Activated naive CD8-positive, alpha-beta T cell (primary cell): ENCODE results near the gene DOP1A.
A peak's percentile ranks its signal among the peaks of the same experiment; 100 is the strongest.

Experiments
- H3K27ac Mint-ChIP-seq: one replicate; pipeline ENCODE4 v1.8.0; 2021; ENCODE audit warnings: mixed read lengths
- H3K27me3 Mint-ChIP-seq: one replicate; pipeline ENCODE4 v1.8.0; 2021; ENCODE audit warnings: mixed read lengths
- H3K36me3 Mint-ChIP-seq: one replicate; pipeline ENCODE4 v1.8.0; 2021; ENCODE audit warnings: mixed read lengths
- H3K4me1 Mint-ChIP-seq: one replicate; pipeline ENCODE4 v1.8.0; 2021; ENCODE audit warnings: low read depth, mixed read lengths
- H3K4me3 Mint-ChIP-seq: one replicate; pipeline ENCODE4 v1.8.0; 2021; ENCODE audit warnings: mild to moderate bottlenecking, mixed read lengths
- H3K9me3 Mint-ChIP-seq: one replicate; pipeline ENCODE4 v1.8.0; 2021; ENCODE audit warnings: low read depth, mixed read lengths

DOP1A gene

GRCh38 chr6:83152913-83153312, 85.4 kb downstream of the DOP1A start:
- Mint-ChIP-seq H3K36me3 (peaks cover 9% of the 10 kb centered on the region), H3K27ac (no peak overlapping the region), H3K4me1 (no peaks in the 10 kb centered on the region), H3K27me3 (no peaks in the 10 kb centered on the region), H3K9me3 (no peaks in the 10 kb centered on the region), H3K4me3 (no peak overlapping the region)

- H3K27me3 Mint-ChIP-seq: no peaks in the 10 kb centered on the region
Measured at GRCh38 chr6:83153883-83154521, 86.5 kb downstream of the DOP1A start.

GRCh38 chr6:83155794-83156193, 88.3 kb downstream of the DOP1A start:
- no peak overlapping the region for H3K27ac Mint-ChIP-seq

More at GRCh38 chr6:83153883-83154521, 86.5 kb downstream of the DOP1A start:
- Mint-ChIP-seq H3K27ac (no peak overlapping the region), H3K9me3 (no peaks in the 10 kb centered on the region), H3K4me1 (no peaks in the 10 kb centered on the region), H3K4me3 (no peak overlapping the region), H3K36me3 (peaks cover 9% of the 10 kb centered on the region)

GRCh38 chr6:83160167-83160566, 92.7 kb downstream of the DOP1A start:
- Mint-ChIP-seq H3K27ac (no peak overlapping the region), H3K9me3 (no peaks in the 10 kb centered on the region), H3K27me3 (no peaks in the 10 kb centered on the region), H3K36me3 (peaks cover 21% of the 10 kb centered on the region), H3K4me3 (no peak overlapping the region), H3K4me1 (no peaks in the 10 kb centered on the region)

More at GRCh38 chr6:83155794-83156193, 88.3 kb downstream of the DOP1A start:
- Mint-ChIP-seq H3K4me1 (no peaks in the 10 kb centered on the region), H3K36me3 (peaks cover 14% of the 10 kb centered on the region), H3K9me3 (no peaks in the 10 kb centered on the region), H3K4me3 (no peak overlapping the region), H3K27me3 (no peaks in the 10 kb centered on the region)

GRCh38 chr6:83167726-83168278, 100.3 kb downstream of the DOP1A start:
- Mint-ChIP-seq H3K27me3 (no peaks in the 10 kb centered on the region), H3K9me3 (no peaks in the 10 kb centered on the region), H3K4me3 (no peak overlapping the region), H3K27ac (no peak overlapping the region), H3K4me1 (no peaks in the 10 kb centered on the region), H3K36me3 (peaks cover 9% of the 10 kb centered on the region)

- H3K4me3 Mint-ChIP-seq: no peak overlapping the region
- H3K36me3 Mint-ChIP-seq: peaks cover 9% of the 10 kb centered on the region
- no peaks in the 10 kb centered on the region for H3K27me3 Mint-ChIP-seq
- no peak overlapping the region for H3K27ac Mint-ChIP-seq
- H3K4me1 Mint-ChIP-seq: no peaks in the 10 kb centered on the region
- no peaks in the 10 kb centered on the region for H3K9me3 Mint-ChIP-seq
Measured at GRCh38 chr6:83168556-83168955, 101.1 kb downstream of the DOP1A start.

- no peak overlapping the region for H3K4me3 Mint-ChIP-seq
- no peaks in the 10 kb centered on the region for H3K9me3 Mint-ChIP-seq
- H3K36me3 Mint-ChIP-seq: peaks cover 10% of the 10 kb centered on the region
- no peaks in the 10 kb centered on the region for H3K27me3 Mint-ChIP-seq
- no peak overlapping the region for H3K27ac Mint-ChIP-seq
- no peaks in the 10 kb centered on the region for H3K4me1 Mint-ChIP-seq
Measured at GRCh38 chr6:83169106-83169505, 101.6 kb downstream of the DOP1A start.

- Mint-ChIP-seq H3K36me3 (peaks cover 11% of the 10 kb centered on the region), H3K4me3 (no peak overlapping the region), H3K4me1 (no peaks in the 10 kb centered on the region), H3K9me3 (no peaks in the 10 kb centered on the region), H3K27ac (no peak overlapping the region), H3K27me3 (no peaks in the 10 kb centered on the region)
Measured at GRCh38 chr6:83169511-83169910, 102.0 kb downstream of the DOP1A start.

- no peak overlapping the region for H3K4me3 Mint-ChIP-seq
- peaks cover 11% of the 10 kb centered on the region for H3K36me3 Mint-ChIP-seq
- H3K27ac Mint-ChIP-seq: no peak overlapping the region
- H3K4me1 Mint-ChIP-seq: peaks cover 5% of the 10 kb centered on the region
- no peaks in the 10 kb centered on the region for H3K9me3 Mint-ChIP-seq
- H3K27me3 Mint-ChIP-seq: no peaks in the 10 kb centered on the region
Measured at GRCh38 chr6:83176246-83176645, 108.8 kb downstream of the DOP1A start.

- Mint-ChIP-seq H3K27ac (no peak overlapping the region), H3K4me1 (peaks cover 13% of the 10 kb centered on the region), H3K27me3 (no peaks in the 10 kb centered on the region), H3K9me3 (no peaks in the 10 kb centered on the region), H3K4me3 (no peak overlapping the region), H3K36me3 (peaks cover 17% of the 10 kb centered on the region)
Measured at GRCh38 chr6:83180426-83180950, 113.0 kb downstream of the DOP1A start.

GRCh38 chr6:83182114-83182513, 114.6 kb downstream of the DOP1A start:
- H3K4me3 Mint-ChIP-seq: no peak overlapping the region

GRCh38 chr6:83183082-83183828, 115.8 kb downstream of the DOP1A start:
- Mint-ChIP-seq H3K4me1 (peaks cover 15% of the 10 kb centered on the region), H3K4me3 (no peak overlapping the region), H3K36me3 (peaks cover 17% of the 10 kb centered on the region), H3K27me3 (no peaks in the 10 kb centered on the region), H3K27ac (no peak overlapping the region), H3K9me3 (no peaks in the 10 kb centered on the region)

More at GRCh38 chr6:83182114-83182513, 114.6 kb downstream of the DOP1A start:
- H3K4me1 Mint-ChIP-seq: peaks cover 13% of the 10 kb centered on the region
- H3K27ac Mint-ChIP-seq: no peak overlapping the region
- no peaks in the 10 kb centered on the region for H3K27me3 Mint-ChIP-seq
- H3K9me3 Mint-ChIP-seq: no peaks in the 10 kb centered on the region
- peaks cover 17% of the 10 kb centered on the region for H3K36me3 Mint-ChIP-seq

GRCh38 chr6:83185096-83185495, 117.6 kb downstream of the DOP1A start:
- Mint-ChIP-seq H3K27me3 (no peaks in the 10 kb centered on the region), H3K4me1 (peaks cover 29% of the 10 kb centered on the region), H3K27ac (no peak overlapping the region), H3K4me3 (no peak overlapping the region), H3K36me3 (peaks cover 17% of the 10 kb centered on the region), H3K9me3 (no peaks in the 10 kb centered on the region)

GRCh38 chr6:83188501-83188900, 121.0 kb downstream of the DOP1A start:
- no peaks in the 10 kb centered on the region for H3K9me3 Mint-ChIP-seq
- H3K27ac Mint-ChIP-seq: peak overlapping the region; percentile 34
- H3K27me3 Mint-ChIP-seq: no peaks in the 10 kb centered on the region
- no peak overlapping the region for H3K4me3 Mint-ChIP-seq
- peaks cover 40% of the 10 kb centered on the region for H3K4me1 Mint-ChIP-seq
- peaks cover 7% of the 10 kb centered on the region for H3K36me3 Mint-ChIP-seq

GRCh38 chr6:83190626-83191025, 123.2 kb downstream of the DOP1A start:
- Mint-ChIP-seq H3K4me3 (no peak overlapping the region), H3K36me3 (peaks cover 2% of the 10 kb centered on the region), H3K4me1 (peaks cover 43% of the 10 kb centered on the region), H3K9me3 (no peaks in the 10 kb centered on the region), H3K27me3 (no peaks in the 10 kb centered on the region), H3K27ac (no peak overlapping the region)
